Erythroblast (primary cell): ENCODE data around the gene YIF1A.
A peak's percentile ranks its signal among the peaks of the same experiment; 100 is the strongest.
"Not testable (repeated sequence)": the region's sequence is repeated elsewhere in the genome, so short reads cannot be mapped to it uniquely, and the experiment has no call there.

Experiments
- DNase-seq, 2 experiments: peaks; one replicate each; lab custom pipeline; 2025; lab: John Stamatoyannopoulos, UW
- GATA1 ChIP-seq: IDR thresholded peaks from 2 replicates; pipeline ENCODE4 v1.6.1; 2011; ENCODE audit warnings: low read depth, mild to moderate bottlenecking, control low read depth, low read length, moderate library complexity
- POLR2A ChIP-seq: IDR thresholded peaks from 2 replicates; pipeline ENCODE4 v1.6.1; 2011; ENCODE audit warnings: mild to moderate bottlenecking, low read length

YIF1A gene

GRCh38 chr11:66280428-66280827, 8.5 kb downstream of the YIF1A start:
- TF ChIP-seq POLR2A (no peak), GATA1 (no peak)
- peak in 1 of 2 experiments; percentile 25 for DNase-seq

GRCh38 chr11:66279092-66279734, 9.7 kb downstream of the YIF1A start:
- TF ChIP-seq GATA1, result no peak
- TF ChIP-seq POLR2A, result no peak
- no peak for DNase-seq

- peak; percentile 28 to 44 for DNase-seq
- TF ChIP-seq GATA1 (no peak), POLR2A (no peak)
Measured at GRCh38 chr11:66278363-66279091, 10.4 kb downstream of the YIF1A start.

- peak; percentile 41 to 61 for DNase-seq
- TF ChIP-seq GATA1 (no peak), POLR2A (peak; percentile 15)
Measured at GRCh38 chr11:66277471-66278362, 11.2 kb downstream of the YIF1A start, which contains the start of gene CNIH2. Gene CNIH2 (plus strand): TSS chr11:66278175. CDS start chr11:66278457, 282 bp downstream.

- DNase-seq, result not testable (repeated sequence)
Measured at GRCh38 chr11:66277064-66277463, 11.9 kb downstream of the YIF1A start.

- not testable (repeated sequence) for DNase-seq
Measured at GRCh38 chr11:66276619-66277018, 12.3 kb downstream of the YIF1A start.

GRCh38 chr11:66275984-66276612, 12.8 kb downstream of the YIF1A start:
- TF ChIP-seq POLR2A, result no peak
- no peak for TF ChIP-seq GATA1
- DNase-seq, result no peak

GRCh38 chr11:66275396-66275795, 13.5 kb downstream of the YIF1A start:
- TF ChIP-seq POLR2A (no peak), GATA1 (no peak)
- no peak for DNase-seq

GRCh38 chr11:66274219-66274618, 14.7 kb downstream of the YIF1A start:
- DNase-seq, result no peak
- TF ChIP-seq POLR2A (no peak), GATA1 (no peak)

- TF ChIP-seq GATA1 (no peak), POLR2A (no peak)
- no peak for DNase-seq
Measured at GRCh38 chr11:66272596-66272995, 16.3 kb downstream of the YIF1A start.

- no peak for TF ChIP-seq POLR2A
- TF ChIP-seq GATA1, result no peak
- DNase-seq, result no peak
Measured at GRCh38 chr11:66271816-66272215, 17.1 kb downstream of the YIF1A start.

- no peak for TF ChIP-seq POLR2A
- no peak for TF ChIP-seq GATA1
- peak; percentile 59 to 69 for DNase-seq
Measured at GRCh38 chr11:66268952-66269905, 19.7 kb downstream of the YIF1A start.
